Measurements from ENCODE around the gene LAMA5. TPM values are rescaled to one million over a fixed set of nuclear protein-coding genes. Genes with fewer than 3 reads are reported as not detected.

Gene LAMA5
- total RNA-seq, 4 donors from 2014 or later = 93.9 to 179 (median 117) TPM

DNA sequence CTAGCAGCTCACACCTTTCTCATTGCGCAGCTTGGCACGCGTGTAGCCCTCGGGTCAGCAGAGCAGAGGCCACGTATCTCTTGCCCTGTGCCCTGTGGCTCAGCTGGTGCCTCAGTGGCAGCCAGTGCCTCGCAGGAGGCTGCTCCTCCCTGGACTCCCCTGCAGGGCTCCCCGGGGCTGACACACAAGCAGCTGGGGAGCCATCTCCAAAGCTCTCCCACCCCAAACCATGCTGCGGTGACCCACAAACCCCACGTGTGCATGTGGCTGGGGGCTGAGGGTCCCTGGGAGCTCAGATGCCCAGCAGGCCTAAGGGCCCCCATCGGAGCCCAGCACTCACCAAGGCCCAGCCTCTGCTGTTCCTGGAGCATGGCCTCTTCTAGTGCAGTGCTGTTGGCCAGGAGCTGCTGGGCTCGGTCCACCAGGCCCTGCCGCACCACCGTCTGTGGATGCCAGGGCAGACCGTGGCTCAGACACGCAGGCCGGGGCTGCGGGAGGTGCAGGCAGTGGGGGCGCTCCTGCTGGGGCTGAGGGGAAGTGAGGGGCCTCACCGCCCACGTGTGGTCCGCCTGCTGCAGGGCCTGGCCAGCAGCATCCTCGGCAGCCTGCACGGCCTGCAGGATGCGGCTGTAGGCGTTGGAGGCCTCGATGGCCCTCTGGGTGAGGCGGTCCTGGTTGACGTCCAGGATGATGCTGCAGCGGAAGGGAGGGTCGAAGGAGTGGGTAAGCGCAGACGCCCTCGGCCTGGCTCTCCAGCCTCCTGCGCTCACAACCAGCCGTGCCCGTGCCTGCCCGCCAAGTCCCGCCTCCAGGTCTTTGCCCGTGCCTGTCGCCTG is 50.6 kb downstream of the LAMA5 start:
- TF ChIP-seq, protein P1, sequence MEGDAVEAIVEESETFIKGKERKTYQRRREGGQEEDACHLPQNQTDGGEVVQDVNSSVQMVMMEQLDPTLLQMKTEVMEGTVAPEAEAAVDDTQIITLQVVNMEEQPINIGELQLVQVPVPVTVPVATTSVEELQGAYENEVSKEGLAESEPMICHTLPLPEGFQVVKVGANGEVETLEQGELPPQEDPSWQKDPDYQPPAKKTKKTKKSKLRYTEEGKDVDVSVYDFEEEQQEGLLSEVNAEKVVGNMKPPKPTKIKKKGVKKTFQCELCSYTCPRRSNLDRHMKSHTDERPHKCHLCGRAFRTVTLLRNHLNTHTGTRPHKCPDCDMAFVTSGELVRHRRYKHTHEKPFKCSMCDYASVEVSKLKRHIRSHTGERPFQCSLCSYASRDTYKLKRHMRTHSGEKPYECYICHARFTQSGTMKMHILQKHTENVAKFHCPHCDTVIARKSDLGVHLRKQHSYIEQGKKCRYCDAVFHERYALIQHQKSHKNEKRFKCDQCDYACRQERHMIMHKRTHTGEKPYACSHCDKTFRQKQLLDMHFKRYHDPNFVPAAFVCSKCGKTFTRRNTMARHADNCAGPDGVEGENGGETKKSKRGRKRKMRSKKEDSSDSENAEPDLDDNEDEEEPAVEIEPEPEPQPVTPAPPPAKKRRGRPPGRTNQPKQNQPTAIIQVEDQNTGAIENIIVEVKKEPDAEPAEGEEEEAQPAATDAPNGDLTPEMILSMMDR (IDR thresholded peaks at IDR 0.05) = no peak
- no peak for TF ChIP-seq POLR2A (IDR thresholded peaks at IDR 0.05)
- no peaks in the 10 kb centered on the region for H3K27me3 ChIP-seq
- H3K4me3 ChIP-seq (replicated peaks in 1 of 3) = no peak overlapping the region
- no peaks in the 10 kb centered on the region for H3K9me3 ChIP-seq
- no peak overlapping the region for H3K27ac ChIP-seq
- no peaks in the 10 kb centered on the region for H3K4me1 ChIP-seq
- DNase-seq = no peak
- 92% methylated on average over 17 of the region's 40 CpGs; no CpG with 5 or more reads in 1 of the 2 donors for WGBS, 2 donors
- intact Hi-C loops (cut with DNase I) = no loop called here
- H3K36me3 ChIP-seq = peaks cover 72 to 79% of the 10 kb centered on the region in 2 donors

DNA sequence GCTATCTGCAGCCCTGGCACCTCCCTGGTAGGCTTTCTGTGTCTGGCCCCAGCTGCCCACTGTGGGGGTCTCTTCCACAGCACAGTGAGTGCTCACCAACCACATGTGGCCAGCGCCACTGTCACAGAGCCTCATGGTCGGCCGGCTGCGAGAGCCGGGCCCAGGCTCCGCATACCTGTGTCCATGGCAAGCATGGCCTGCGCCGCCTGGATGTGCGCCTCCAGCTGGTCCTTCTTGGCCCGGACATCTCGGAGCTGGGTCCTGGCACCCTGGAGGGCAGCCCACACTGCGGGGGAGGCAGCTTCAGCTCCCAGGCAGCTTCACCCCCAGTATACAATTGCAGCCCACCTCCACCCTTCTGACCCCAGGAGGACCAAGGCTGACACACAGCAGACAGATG is 51.3 kb downstream of the LAMA5 start:
- Histone ChIP-seq H3K27me3 (no peaks in the 10 kb centered on the region), H3K4me3 (replicated peaks in 1 of 3) (no peak overlapping the region), H3K4me1 (no peaks in the 10 kb centered on the region), H3K36me3 (peaks cover 79 to 86% of the 10 kb centered on the region in 2 donors), H3K27ac (no peak overlapping the region), H3K9me3 (no peaks in the 10 kb centered on the region)
- no peak for DNase-seq
- intact Hi-C loops (cut with DNase I) = no loop called here
- 87 to 92% methylated on average over 3 to 11 of the region's 12 CpGs for WGBS, 2 donors
- no peak for TF ChIP-seq POLR2A (IDR thresholded peaks at IDR 0.05)
- TF ChIP-seq, protein P1 (IDR thresholded peaks at IDR 0.05) = no peak

DNA sequence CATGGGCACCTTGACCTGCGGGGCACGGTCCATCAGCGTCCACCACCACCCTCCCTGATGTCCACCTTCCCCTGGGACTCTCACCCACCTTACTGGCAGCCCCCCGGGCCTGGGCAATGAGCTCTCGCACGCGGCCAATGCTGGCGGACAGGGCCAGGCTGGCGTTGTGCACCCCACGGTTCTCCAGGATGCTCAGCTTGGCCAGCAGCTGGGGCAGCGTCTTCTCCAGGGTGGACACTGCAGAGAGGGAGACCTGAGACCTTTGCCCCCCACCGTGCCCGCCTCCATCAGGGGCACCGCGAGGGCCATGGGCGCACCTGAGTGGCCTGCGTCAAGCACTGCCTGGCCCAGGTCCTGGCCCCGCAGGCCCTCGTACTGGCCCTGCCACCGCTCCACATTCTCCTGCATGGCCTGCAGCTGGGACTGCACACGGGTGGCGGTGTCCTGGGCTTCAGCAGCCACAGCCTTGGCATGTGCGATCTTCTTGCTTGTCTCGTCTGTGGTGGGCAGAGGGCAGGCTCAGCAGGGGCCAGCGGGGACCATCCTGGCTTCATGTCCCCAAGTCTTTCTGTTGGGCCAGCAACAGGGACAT is 52.3 kb downstream of the LAMA5 start:
- H3K27ac ChIP-seq = no peak overlapping the region
- intact Hi-C loops (cut with DNase I) = no loop called here
- no peaks in the 10 kb centered on the region for H3K27me3 ChIP-seq
- peaks cover 83 to 89% of the 10 kb centered on the region in 2 donors for H3K36me3 ChIP-seq
- no peak for DNase-seq
- TF ChIP-seq, protein P1 (IDR thresholded peaks at IDR 0.05) = no peak
- no peak for TF ChIP-seq POLR2A (IDR thresholded peaks at IDR 0.05)
- H3K4me3 ChIP-seq (replicated peaks in 1 of 3) = no peak overlapping the region
- H3K9me3 ChIP-seq = no peaks in the 10 kb centered on the region
- WGBS, 2 donors = 88 to 97% methylated on average over 10 to 14 of the region's 25 CpGs
- no peaks in the 10 kb centered on the region for H3K4me1 ChIP-seq

DNA sequence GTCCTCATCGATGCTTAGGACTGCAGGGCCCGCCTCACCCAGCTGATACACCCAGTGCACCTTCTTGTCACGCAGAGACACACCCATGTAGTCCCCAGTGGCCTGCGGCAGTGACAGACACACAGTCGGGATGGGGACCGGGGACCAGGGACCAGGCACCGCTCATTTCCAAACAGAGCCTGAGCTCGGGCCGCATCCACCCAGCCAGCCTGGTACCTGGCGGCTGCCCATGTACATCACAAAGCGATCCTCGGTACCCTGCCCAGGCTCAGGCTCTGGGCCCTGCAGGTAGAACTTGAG is 52.8 kb downstream of the LAMA5 start:
- Histone ChIP-seq H3K9me3 (no peaks in the 10 kb centered on the region), H3K4me1 (no peaks in the 10 kb centered on the region), H3K27ac (no peak overlapping the region), H3K27me3 (no peaks in the 10 kb centered on the region), H3K4me3 (replicated peaks in 1 of 3) (no peak overlapping the region), H3K36me3 (peaks cover 80 to 86% of the 10 kb centered on the region in 2 donors)
- DNase-seq = no peak
- intact Hi-C loops (cut with DNase I) = no loop called here
- 96 to 100% methylated on average over 1 to 8 of the region's 12 CpGs for WGBS, 2 donors
- TF ChIP-seq, protein P1 (IDR thresholded peaks at IDR 0.05) = no peak
- no peak for TF ChIP-seq POLR2A (IDR thresholded peaks at IDR 0.05)

All from thyroid gland (tissue), 4 donors.